Middle frontal gyrus (tissue), 1 donor: ENCODE results near the gene GLYATL3.
"Not testable (repeated sequence)": the region's sequence is repeated elsewhere in the genome, so short reads cannot be mapped to it uniquely, and the experiment has no call there.

Source experiments
- DNase-seq: peaks from one replicate; pipeline ENCODE4 v3.0.0-alpha.2; 2015; ENCODE audit warnings: low spot score; ENCODE audit errors: extremely low spot score

Gene GLYATL3

GRCh38 chr6:49499623-49500022, at the start of gene GLYATL3:
TSS of gene GLYATL3 (plus strand) at chr6:49499923. CDS start at chr6:49511991, 12,068 bp downstream.
- no peak for DNase-seq

GRCh38 chr6:49453221-49453620, 46.5 kb upstream of the GLYATL3 start:
- DNase-seq = no peak

GRCh38 chr6:49454787-49455709, 44.7 kb upstream of the GLYATL3 start:
- no peak for DNase-seq

GRCh38 chr6:49457771-49458170, 42.0 kb upstream of the GLYATL3 start:
- no peak for DNase-seq

- no peak for DNase-seq
These were observed 37.7 kb upstream of the GLYATL3 start for GRCh38 chr6:49462071-49462470.

- DNase-seq = no peak
These were observed 37.2 kb upstream of the GLYATL3 start for GRCh38 chr6:49462599-49462926.

GRCh38 chr6:49462927-49463611, 36.7 kb upstream of the GLYATL3 start, which contains the start of the genes CENPQ and MMUT:
TSS of gene CENPQ (plus strand) at chr6:49463370. CDS start at chr6:49470177, 6,807 bp downstream.
TSS of gene MMUT (minus strand) at chr6:49463253. CDS start at chr6:49459466, 3,787 bp downstream.
- peak; percentile 87 for DNase-seq

GRCh38 chr6:49463612-49463967, 36.1 kb upstream of the GLYATL3 start:
- DNase-seq = no peak

GRCh38 chr6:49464691-49465090, 35.0 kb upstream of the GLYATL3 start:
- DNase-seq = no peak

- DNase-seq = no peak
These were observed 31.7 kb upstream of the GLYATL3 start for GRCh38 chr6:49468042-49468441.

GRCh38 chr6:49476564-49476963, 23.2 kb upstream of the GLYATL3 start:
- not testable (repeated sequence) for DNase-seq

GRCh38 chr6:49479308-49479970, 20.3 kb upstream of the GLYATL3 start:
- no peak for DNase-seq

GRCh38 chr6:49481846-49482245, 17.9 kb upstream of the GLYATL3 start:
- not testable (repeated sequence) for DNase-seq

GRCh38 chr6:49483380-49483779, 16.3 kb upstream of the GLYATL3 start:
- not testable (repeated sequence) for DNase-seq

GRCh38 chr6:49490633-49491032, 9.1 kb upstream of the GLYATL3 start:
- no peak for DNase-seq

GRCh38 chr6:49497304-49497703, 2.4 kb upstream of the GLYATL3 start:
- DNase-seq = no peak

GRCh38 chr6:49499126-49499525, 597 bp upstream of the GLYATL3 start:
- DNase-seq = no peak

- DNase-seq = no peak
These were observed 4.9 kb downstream of the GLYATL3 start for GRCh38 chr6:49504666-49505065.

GRCh38 chr6:49506569-49507111, 6.9 kb downstream of the GLYATL3 start:
- no peak for DNase-seq

- no peak for DNase-seq
These were observed 9.6 kb downstream of the GLYATL3 start for GRCh38 chr6:49509342-49509741.

- no peak for DNase-seq
These were observed 13.6 kb downstream of the GLYATL3 start for GRCh38 chr6:49513153-49513989.
